ENCODE results near the gene LSP1.

The LSP1 gene

GRCh38 chr11:1879342-1879940 is 26.6 kb downstream of the LSP1 start:
- H3K4me1 Mint-ChIP-seq: peaks cover 20% of the 10 kb centered on the region
- H3K9me3 Mint-ChIP-seq: no peaks in the 10 kb centered on the region
- H3K27ac Mint-ChIP-seq: peak overlapping the region; percentile 75
- no peak for TF ChIP-seq CTCF (IDR thresholded peaks at IDR 0.05)
- no peak overlapping the region for H3K4me3 Mint-ChIP-seq
- peaks cover 3% of the 10 kb centered on the region for H3K27me3 Mint-ChIP-seq (ENCODE audit: low read depth, poor library complexity)
- no peaks in the 10 kb centered on the region for H3K36me3 Mint-ChIP-seq (ENCODE audit: low read depth)
- DNase-seq: no peak

- no peaks in the 10 kb centered on the region for H3K36me3 Mint-ChIP-seq (ENCODE audit: low read depth)
- no peaks in the 10 kb centered on the region for H3K9me3 Mint-ChIP-seq
- H3K4me1 Mint-ChIP-seq: peaks cover 19% of the 10 kb centered on the region
- TF ChIP-seq CTCF (IDR thresholded peaks at IDR 0.05): no peak
- DNase-seq: no peak
- no peak overlapping the region for H3K4me3 Mint-ChIP-seq
- H3K27ac Mint-ChIP-seq: peak overlapping the region; percentile 75
- peaks cover 3% of the 10 kb centered on the region for H3K27me3 Mint-ChIP-seq (ENCODE audit: low read depth, poor library complexity)
Observed at GRCh38 chr11:1879941-1880720, 27.2 kb downstream of the LSP1 start.

GRCh38 chr11:1880746-1881441 is 28.0 kb downstream of the LSP1 start:
- no peak for DNase-seq
- no peak for TF ChIP-seq CTCF (IDR thresholded peaks at IDR 0.05)
- H3K9me3 Mint-ChIP-seq: no peaks in the 10 kb centered on the region
- no peak overlapping the region for H3K4me3 Mint-ChIP-seq
- H3K4me1 Mint-ChIP-seq: peaks cover 14% of the 10 kb centered on the region
- H3K27ac Mint-ChIP-seq: no peak overlapping the region
- no peaks in the 10 kb centered on the region for H3K36me3 Mint-ChIP-seq (ENCODE audit: low read depth)
- H3K27me3 Mint-ChIP-seq (ENCODE audit: low read depth, poor library complexity): peaks cover 3% of the 10 kb centered on the region

- DNase-seq: no peak
- Mint-ChIP-seq H3K27ac (no peak overlapping the region), H3K9me3 (no peaks in the 10 kb centered on the region), H3K36me3 (ENCODE audit: low read depth) (no peaks in the 10 kb centered on the region), H3K4me1 (peaks cover 10% of the 10 kb centered on the region), H3K4me3 (no peak overlapping the region), H3K27me3 (ENCODE audit: low read depth, poor library complexity) (peaks cover 2% of the 10 kb centered on the region)
- no peak for TF ChIP-seq CTCF (IDR thresholded peaks at IDR 0.05)
Observed at GRCh38 chr11:1881442-1882264, 28.8 kb downstream of the LSP1 start.

- H3K27ac Mint-ChIP-seq: no peak overlapping the region
- H3K36me3 Mint-ChIP-seq (ENCODE audit: low read depth): no peaks in the 10 kb centered on the region
- no peaks in the 10 kb centered on the region for H3K9me3 Mint-ChIP-seq
- peaks cover 7% of the 10 kb centered on the region for H3K27me3 Mint-ChIP-seq (ENCODE audit: low read depth, poor library complexity)
- TF ChIP-seq CTCF (IDR thresholded peaks at IDR 0.05): peak; percentile 92
- H3K4me3 Mint-ChIP-seq: no peak overlapping the region
- DNase-seq: peak; percentile 92
- peaks cover 10% of the 10 kb centered on the region for H3K4me1 Mint-ChIP-seq
Observed at GRCh38 chr11:1882265-1883238, 29.7 kb downstream of the LSP1 start.
